ENCODE data around the gene MYH11. TPM values are rescaled to one million over a fixed set of nuclear protein-coding genes. Genes with fewer than 3 reads are reported as not detected.

The MYH11 gene
- total RNA-seq, 4 donors from 2014 or later: 13.7 to 139 (median 39.0) TPM

GRCh38 chr16:15749371-15749770 is 107.5 kb downstream of the MYH11 start:
- 46 to 51% methylated on average over 2 of the region's 2 CpGs for WGBS, 2 donors
- no peak for DNase-seq (ENCODE audit: low spot score in 2 of 2)
- no peak overlapping the region for H3K4me3 ChIP-seq (ENCODE audit: low read depth, poor library complexity, severe bottlenecking)
- intact Hi-C loops (cut with DNase I; ENCODE audit: low total_unique reads): no loop called here
- TF ChIP-seq CTCF (IDR thresholded peaks at IDR 0.05) (no peak), POLR2A (IDR thresholded peaks at IDR 0.05) (no peak)

- no peak overlapping the region for H3K4me3 ChIP-seq (ENCODE audit: low read depth, poor library complexity, severe bottlenecking)
- TF ChIP-seq POLR2A (IDR thresholded peaks at IDR 0.05): no peak
- WGBS, 2 donors: 87 to 97% methylated on average over 2 of the region's 2 CpGs
- intact Hi-C loops (cut with DNase I; ENCODE audit: low total_unique reads): no loop called here
- DNase-seq (ENCODE audit: low spot score in 2 of 2): no peak
These were observed 108.2 kb downstream of the MYH11 start for GRCh38 chr16:15748654-15749053.

- no peak overlapping the region for H3K4me3 ChIP-seq (ENCODE audit: low read depth, poor library complexity, severe bottlenecking)
- 74 to 91% methylated on average over 14 of the region's 14 CpGs for WGBS, 2 donors
- TF ChIP-seq CTCF (IDR thresholded peaks at IDR 0.05): no peak
- DNase-seq (ENCODE audit: low spot score in 2 of 2): no peak
- intact Hi-C loops (cut with DNase I; ENCODE audit: low total_unique reads): no loop called here
These were observed 108.9 kb downstream of the MYH11 start for GRCh38 chr16:15747937-15748336.

- H3K4me3 ChIP-seq (ENCODE audit: low read depth, poor library complexity, severe bottlenecking): no peak overlapping the region
- intact Hi-C loops (cut with DNase I; ENCODE audit: low total_unique reads): no loop called here
- WGBS, 2 donors: 85 to 97% methylated on average over 6 of the region's 6 CpGs
- DNase-seq (ENCODE audit: low spot score in 2 of 2): no peak
- TF ChIP-seq POLR2A (IDR thresholded peaks at IDR 0.05) (no peak), CTCF (IDR thresholded peaks at IDR 0.05) (no peak)
These were observed 110.5 kb downstream of the MYH11 start for GRCh38 chr16:15746332-15746731.

GRCh38 chr16:15743657-15744056 is 113.2 kb downstream of the MYH11 start:
- no peak for DNase-seq (ENCODE audit: low spot score in 2 of 2)
- 86 to 100% methylated on average over 1 of the region's 1 CpG for WGBS, 2 donors
- H3K4me3 ChIP-seq (ENCODE audit: low read depth, poor library complexity, severe bottlenecking): no peak overlapping the region
- intact Hi-C loops (cut with DNase I; ENCODE audit: low total_unique reads): no loop called here
- TF ChIP-seq POLR2A (IDR thresholded peaks at IDR 0.05) (no peak), CTCF (IDR thresholded peaks at IDR 0.05) (no peak)

GRCh38 chr16:15742716-15743115 is 114.1 kb downstream of the MYH11 start:
- TF ChIP-seq CTCF (IDR thresholded peaks at IDR 0.05) (no peak), POLR2A (IDR thresholded peaks at IDR 0.05) (no peak)
- DNase-seq (ENCODE audit: low spot score in 2 of 2): no peak
- intact Hi-C loops (cut with DNase I; ENCODE audit: low total_unique reads): no loop called here
- 95 to 97% methylated on average over 2 of the region's 2 CpGs for WGBS, 2 donors
- no peak overlapping the region for H3K4me3 ChIP-seq (ENCODE audit: low read depth, poor library complexity, severe bottlenecking)

Data from lower leg skin (tissue), 4 donors.